NCI-H446 (cell line): Measurements from ENCODE around the gene CDH11.

ENCODE experiments used
- DNase-seq, 2 experiments: peaks; one replicate each; lab custom pipeline; 2025; lab: John Stamatoyannopoulos, UW

CDH11 gene

DNA sequence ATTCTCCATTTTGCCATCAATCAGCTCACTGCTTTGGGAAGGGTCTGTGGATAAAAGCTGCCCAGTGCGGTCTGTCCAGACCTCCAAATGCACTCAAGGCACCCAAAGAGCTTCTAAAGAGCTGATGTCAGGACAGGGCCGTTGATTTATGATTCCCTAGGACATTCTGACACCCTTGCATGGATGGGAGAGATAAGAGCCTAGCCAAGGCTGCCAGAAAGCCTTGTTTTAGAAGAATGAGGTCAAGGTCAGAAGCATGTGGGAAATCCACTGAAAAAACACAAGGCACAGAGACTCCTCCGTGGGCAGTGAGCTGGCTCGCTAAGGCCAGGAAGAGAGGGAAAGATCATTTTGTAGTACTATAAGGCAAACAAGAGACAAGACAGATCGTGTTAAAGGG lies 214.0 kb downstream of the CDH11 start:
- DNase-seq = no peak

DNA sequence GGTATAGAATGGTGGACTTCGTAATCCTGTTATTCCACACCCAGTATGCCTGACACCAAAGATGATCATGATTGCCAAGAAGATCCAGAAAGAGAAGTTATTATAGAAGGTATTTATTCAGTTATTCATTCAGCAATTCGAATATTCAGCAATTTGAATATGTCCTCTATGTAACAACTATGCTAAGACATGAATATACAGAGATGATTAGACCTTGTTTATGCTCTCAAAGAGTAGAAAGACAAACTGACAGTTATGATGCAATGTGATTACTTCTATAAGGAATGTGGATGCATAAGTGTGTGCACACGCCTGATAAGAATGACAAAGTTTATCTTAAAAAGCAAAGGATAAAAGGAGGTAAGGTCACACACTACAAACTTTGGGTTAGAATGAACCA lies 218.1 kb downstream of the CDH11 start:
- no peak for DNase-seq

DNA sequence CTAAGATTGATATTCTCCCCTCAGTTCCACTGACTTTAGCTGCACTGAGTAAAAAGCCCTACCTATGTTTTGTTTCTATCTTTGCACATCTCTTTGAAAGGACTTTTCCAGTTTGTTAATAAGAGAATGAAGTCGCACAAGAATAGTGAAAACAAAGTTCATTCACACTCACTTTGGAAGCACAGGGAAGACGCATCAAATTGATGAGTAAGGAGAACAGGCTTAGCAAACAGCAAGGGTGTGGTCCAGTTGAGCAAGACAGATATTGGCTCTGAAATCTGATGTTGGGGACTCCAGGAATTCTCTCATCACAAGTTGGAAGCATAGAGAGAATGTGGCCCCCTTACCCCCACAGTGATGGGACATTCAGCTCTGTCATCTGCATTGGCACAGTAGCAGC lies 221.3 kb downstream of the CDH11 start:
- no peak for DNase-seq

DNA sequence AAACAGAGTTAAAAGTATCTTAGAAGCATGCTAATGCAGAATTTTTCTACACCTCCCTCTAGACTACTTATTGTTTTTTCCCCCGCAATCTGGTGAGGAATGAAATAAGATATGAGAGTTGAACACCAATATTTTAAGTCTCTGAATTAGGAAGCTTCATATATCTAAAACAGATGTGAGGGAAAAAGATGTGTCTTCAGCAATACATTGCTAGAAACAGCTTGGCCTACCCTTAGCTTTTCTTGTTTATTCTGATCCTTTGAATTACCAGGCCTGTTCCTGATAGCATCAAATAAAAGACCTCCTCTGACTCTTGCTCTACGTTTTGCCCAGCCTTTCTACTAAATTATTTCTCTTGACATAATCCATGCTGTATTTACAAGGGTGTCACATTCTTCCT lies 221.8 kb downstream of the CDH11 start:
- no peak for DNase-seq

DNA sequence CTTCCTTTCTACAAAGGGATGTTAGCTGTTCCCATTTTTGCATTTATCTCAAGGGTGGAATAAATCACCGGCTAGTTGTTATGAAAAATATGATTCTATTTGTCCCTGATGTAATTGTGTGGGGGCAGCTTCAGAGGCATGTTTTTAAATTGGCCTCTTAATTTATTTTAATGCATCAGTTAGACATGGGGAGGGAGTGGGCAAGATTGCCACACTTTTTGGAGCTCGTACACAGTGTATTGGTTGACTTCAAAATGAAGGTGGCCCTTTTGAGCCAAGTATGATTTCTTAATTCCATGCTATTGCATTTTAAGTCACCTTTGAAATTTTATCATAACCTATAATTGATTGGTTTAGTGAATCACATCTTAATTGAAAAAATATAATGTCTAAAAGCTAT lies 223.7 kb downstream of the CDH11 start:
- no peak for DNase-seq
